BJ (cell line): ENCODE data around the gene TOMM40. TPM values are rescaled to one million over a fixed set of nuclear protein-coding genes. Genes with fewer than 3 reads are reported as not detected.

Experiments used
- CTCF ChIA-PET: fragments of 350-600 bp; formaldehyde crosslinking; extraction: SDS; loops from one replicate; lab custom pipeline; 2021; ENCODE audit warnings: antibody characterized with exemption, inconsistent platforms; lab: Yijun Ruan, JAX
- POLR2A ChIA-PET: fragments of 300-600 bp; sonication (Branson Sonifier 250); formaldehyde crosslinking; extraction: SDS; loops from one replicate; lab custom pipeline; 2021; ENCODE audit warnings: antibody characterized with exemption; lab: Charles Lee
- DNase-seq: peaks from one replicate; pipeline ENCODE4 v3.0.0-alpha.2; 2011; ENCODE audit warnings: low read depth
- H3K27me3 ChIP-seq: 2 replicates; pipeline ENCODE4 v1.6.0; 2011; ENCODE audit warnings: low read length; ENCODE audit not compliant: control insufficient read depth, insufficient read depth
- H3K36me3 ChIP-seq: 2 replicates; pipeline ENCODE4 v1.5.1; 2011; ENCODE audit warnings: low read length; ENCODE audit not compliant: control insufficient read depth, insufficient read depth
- H3K4me3 ChIP-seq: 2 replicates; pipeline ENCODE4 v1.5.1; 2011; ENCODE audit warnings: low read depth, mild to moderate bottlenecking, control low read depth, low read length
- polyA minus RNA-seq: library from RNA; depleted of rRNA, polyadenylated mRNA; stranded (reverse); fragments of >200 nt; gene quantifications from 2 replicates; pipeline ENCODE4 v1.2.3, GENCODE V29; 2011; rRNA and poly(A)+ RNA removed
- polyA plus RNA-seq: library from polyadenylated mRNA; depleted of rRNA; stranded (reverse); fragments of >200 nt; gene quantifications from 2 replicates; pipeline ENCODE4 v1.2.3, GENCODE V29; 2011; rRNA removed
- TF ChIP-seq, protein P1 (sequence below): IDR thresholded peaks from 2 replicates; pipeline ENCODE4 v1.5.1; 2011; ENCODE audit warnings: low read depth, mild to moderate bottlenecking, control low read depth, inconsistent platforms, low read length, moderate library complexity; ENCODE audit not compliant: insufficient read depth

Gene TOMM40
- polyA plus RNA-seq: 27.7 and 46.8 TPM in 2 replicates
- polyA minus RNA-seq: 27.2 and 33.4 TPM in 2 replicates

DNA sequence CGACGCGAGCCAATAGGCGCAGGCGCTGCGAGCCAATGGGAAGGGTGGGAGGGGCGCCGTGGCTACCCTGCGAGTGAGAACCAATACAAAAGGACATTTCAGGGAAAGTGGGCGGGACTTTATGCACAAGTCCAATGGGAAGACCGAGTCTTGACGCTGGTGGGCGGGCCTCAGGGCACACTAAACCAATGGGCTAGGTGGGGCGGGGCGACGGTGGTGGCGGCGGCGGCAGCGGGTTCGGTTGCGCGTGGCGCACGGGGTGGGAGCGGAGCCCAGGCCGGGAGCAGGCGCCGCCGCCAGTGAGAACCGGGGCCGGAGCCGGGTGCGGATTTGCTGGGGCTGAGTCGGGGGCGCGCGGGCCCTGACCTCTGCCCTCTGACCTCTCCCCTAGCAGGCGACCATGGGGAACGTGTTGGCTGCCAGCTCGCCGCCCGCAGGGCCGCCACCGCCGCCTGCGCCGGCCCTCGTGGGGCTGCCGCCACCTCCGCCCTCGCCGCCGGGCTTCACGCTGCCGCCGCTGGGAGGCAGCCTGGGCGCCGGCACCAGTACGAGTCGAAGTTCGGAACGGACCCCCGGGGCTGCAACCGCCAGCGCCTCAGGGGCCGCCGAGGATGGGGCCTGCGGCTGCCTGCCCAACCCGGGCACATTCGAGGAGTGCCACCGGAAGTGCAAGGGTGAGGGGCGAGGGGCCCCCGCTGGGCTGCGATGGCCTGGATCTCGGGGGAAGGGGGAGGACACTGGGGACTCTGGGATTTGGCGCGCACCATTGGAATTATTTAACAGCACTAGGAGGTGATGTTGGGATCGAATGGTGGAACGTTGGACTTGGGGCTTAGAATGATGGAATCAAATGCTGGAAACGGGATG, at the start of gene TOMM40:
Gene TOMM40, plus strand, starts transcription at position 239 of the 867 bp plus-strand sequence. Its CDS starts 162 bp downstream, at position 401.
- ChIA-PET CTCF (interaction anchor here (4.0 kb wide), 1 partner anchor 12 kb away, joined by 31 read pairs; no protein-coding TSS in a partner anchor), POLR2A (no interaction called here)

DNA sequence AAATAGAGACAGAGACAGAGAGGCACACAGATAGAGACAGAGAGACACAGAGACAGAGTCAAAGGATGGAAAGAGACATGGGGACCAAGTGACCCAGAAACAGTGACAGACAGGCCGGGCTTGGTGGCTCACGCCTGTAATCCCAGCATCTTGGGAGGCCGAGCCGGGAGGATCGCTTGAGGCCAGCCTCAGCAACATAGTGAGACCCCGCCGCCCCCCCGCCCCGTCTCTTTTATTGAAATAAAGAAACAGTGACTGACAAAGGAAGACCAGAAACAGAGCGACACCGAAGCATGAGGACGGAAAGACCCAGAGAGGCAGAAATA, 45.8 kb upstream of the TOMM40 start:
- Histone ChIP-seq H3K27me3 (no peaks in the 10 kb centered on the region), H3K4me3 (peak overlapping the region; percentile 64), H3K36me3 (no peaks in the 10 kb centered on the region)
- no peak for DNase-seq
- ChIA-PET CTCF (interaction anchor here (0.9 to 4.2 kb wide), 6 partner anchors 40 to 155 kb away, joined by 4 to 30 read pairs (median 6); no protein-coding TSS in a partner anchor), POLR2A (interaction anchor here (0.6 to 0.7 kb wide), 2 partner anchors 96 to 124 kb away, joined by 8 to 15 read pairs; no protein-coding TSS in a partner anchor)
- TF ChIP-seq, protein P1, sequence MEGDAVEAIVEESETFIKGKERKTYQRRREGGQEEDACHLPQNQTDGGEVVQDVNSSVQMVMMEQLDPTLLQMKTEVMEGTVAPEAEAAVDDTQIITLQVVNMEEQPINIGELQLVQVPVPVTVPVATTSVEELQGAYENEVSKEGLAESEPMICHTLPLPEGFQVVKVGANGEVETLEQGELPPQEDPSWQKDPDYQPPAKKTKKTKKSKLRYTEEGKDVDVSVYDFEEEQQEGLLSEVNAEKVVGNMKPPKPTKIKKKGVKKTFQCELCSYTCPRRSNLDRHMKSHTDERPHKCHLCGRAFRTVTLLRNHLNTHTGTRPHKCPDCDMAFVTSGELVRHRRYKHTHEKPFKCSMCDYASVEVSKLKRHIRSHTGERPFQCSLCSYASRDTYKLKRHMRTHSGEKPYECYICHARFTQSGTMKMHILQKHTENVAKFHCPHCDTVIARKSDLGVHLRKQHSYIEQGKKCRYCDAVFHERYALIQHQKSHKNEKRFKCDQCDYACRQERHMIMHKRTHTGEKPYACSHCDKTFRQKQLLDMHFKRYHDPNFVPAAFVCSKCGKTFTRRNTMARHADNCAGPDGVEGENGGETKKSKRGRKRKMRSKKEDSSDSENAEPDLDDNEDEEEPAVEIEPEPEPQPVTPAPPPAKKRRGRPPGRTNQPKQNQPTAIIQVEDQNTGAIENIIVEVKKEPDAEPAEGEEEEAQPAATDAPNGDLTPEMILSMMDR: no peak

More for the DNA sequence above, at the start of gene TOMM40:
- H3K27me3 ChIP-seq: no peaks in the 10 kb centered on the region
- H3K36me3 ChIP-seq: peaks cover 37% of the 10 kb centered on the region
- no peak for DNase-seq
- TF ChIP-seq, protein P1: no peak
- peak within 1 kb of the TSS; percentile 80 for H3K4me3 ChIP-seq

DNA sequence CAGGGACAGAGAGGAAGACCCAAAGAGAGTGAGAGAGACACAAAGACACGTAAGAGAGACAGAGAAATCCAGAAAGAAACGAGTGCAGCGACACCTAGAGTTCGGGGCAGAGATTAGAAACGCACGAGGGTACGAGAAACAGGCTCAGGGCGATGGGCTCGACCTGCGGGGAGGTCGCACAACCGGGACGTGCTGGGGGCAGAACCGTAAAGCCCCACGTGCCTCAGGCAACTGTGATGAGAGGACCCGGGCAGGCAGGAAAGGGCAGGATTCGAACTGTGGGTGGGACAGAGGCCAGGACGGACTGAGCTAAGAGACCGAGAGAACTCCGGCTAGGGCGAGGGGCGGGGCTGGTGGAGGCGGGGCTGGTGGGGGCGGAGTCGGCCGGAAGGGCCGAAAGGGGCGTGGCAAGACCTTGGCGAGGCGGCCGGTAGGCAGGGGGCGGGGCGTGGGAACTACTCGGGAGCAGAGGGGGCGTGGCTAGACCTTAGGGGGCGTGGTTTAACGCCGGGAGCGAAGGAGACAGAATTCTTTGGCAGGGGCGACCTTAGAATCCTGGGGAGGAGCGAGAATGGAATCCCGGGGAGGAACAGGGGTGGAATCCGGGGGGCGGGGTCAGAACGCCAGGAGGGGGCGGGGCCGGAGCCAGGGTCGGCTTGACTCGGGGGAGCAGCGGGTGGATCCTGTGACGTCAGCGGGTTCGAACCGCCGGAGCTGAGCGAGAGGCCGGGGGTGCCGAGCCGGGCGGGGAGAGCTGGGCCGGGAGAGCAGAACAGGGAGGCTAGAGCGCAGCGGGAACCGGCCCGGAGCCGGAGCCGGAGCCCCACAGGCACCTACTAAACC, 45.2 kb upstream of the TOMM40 start, which contains the start of gene NECTIN2:
Gene NECTIN2, plus strand, starts transcription at position 686 of the 843 bp plus-strand sequence. CDS start 229 bp downstream, outside the sequence.
- POLR2A ChIA-PET: interaction anchor here (0.6 to 0.7 kb wide), 2 partner anchors 96 to 124 kb away, joined by 8 to 15 read pairs; no protein-coding TSS in a partner anchor
- CTCF ChIA-PET: interaction anchor here (0.6 to 4.2 kb wide), 21 partner anchors 10 to 275 kb away, joined by 3 to 30 read pairs (median 4); no protein-coding TSS in a partner anchor
- TF ChIP-seq, protein P1: peak; percentile 84
- DNase-seq: peak; percentile 81
- H3K27me3 ChIP-seq: no peaks in the 10 kb centered on the region
- H3K36me3 ChIP-seq: no peaks in the 10 kb centered on the region
- peak within 1 kb of the TSS; percentile 69 for H3K4me3 ChIP-seq

- no peak for DNase-seq
- CTCF ChIA-PET: interaction anchor here (0.8 to 4.2 kb wide), 10 partner anchors 12 to 275 kb away, joined by 3 to 30 read pairs (median 6); no protein-coding TSS in a partner anchor
- peak overlapping the region; percentile 69 for H3K4me3 ChIP-seq
- H3K27me3 ChIP-seq: no peaks in the 10 kb centered on the region
- TF ChIP-seq, protein P1: no peak
- POLR2A ChIA-PET: no interaction called here
- peaks cover 2% of the 10 kb centered on the region for H3K36me3 ChIP-seq
These were observed 44.5 kb upstream of the TOMM40 start for GRCh38 chr19:44846455-44847143.
